ENCODE measurements around the gene SELENBP1. TPM values are rescaled to one million over a fixed set of nuclear protein-coding genes. Genes with fewer than 3 reads are reported as not detected.

The SELENBP1 gene
- total and polyA plus RNA-seq, 2 of the 13 experiments (the other 11 are each of a cell fraction or from before 2014, with no cell fraction given), result 27.8 to 29.0 TPM

DNA sequence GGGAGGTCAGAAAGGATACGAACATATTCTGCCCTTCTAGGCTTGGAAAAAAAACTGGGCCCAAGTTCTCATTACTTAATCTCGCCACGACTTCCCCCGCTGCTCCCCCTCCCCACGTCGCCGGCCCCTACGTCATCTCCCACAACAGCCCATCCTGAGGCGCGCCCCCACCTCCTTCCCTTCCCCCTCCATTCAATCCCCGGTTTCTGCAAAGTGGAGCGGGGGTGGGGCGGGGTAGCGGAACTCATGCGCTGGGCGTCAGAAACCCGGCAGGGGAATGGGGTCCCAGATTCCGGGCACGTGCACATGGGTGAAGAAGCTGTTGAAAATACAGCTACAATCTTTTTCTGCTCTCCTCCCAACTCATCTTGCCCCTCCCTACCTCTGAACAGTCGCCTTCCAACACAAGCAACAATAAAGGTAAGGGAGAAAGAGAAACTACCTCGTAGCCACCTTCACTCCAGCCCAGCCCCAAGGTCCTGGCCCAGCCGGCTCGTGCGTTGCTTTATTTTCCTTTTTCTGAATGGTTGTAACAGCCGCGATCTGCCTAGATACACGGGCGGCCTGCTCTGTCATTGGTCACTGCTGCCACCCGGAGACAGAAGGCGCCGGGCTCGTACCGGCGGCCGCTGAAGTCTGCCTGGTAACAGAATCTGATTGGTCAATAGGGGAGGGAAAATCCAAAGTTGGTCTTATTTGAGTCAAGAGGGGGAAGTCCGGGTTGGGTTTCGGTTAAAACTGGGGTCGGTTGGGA lies 25.6 kb downstream of the SELENBP1 start, which contains the start of gene RFX5 (continued):
- TF ChIP-seq, protein P1, sequence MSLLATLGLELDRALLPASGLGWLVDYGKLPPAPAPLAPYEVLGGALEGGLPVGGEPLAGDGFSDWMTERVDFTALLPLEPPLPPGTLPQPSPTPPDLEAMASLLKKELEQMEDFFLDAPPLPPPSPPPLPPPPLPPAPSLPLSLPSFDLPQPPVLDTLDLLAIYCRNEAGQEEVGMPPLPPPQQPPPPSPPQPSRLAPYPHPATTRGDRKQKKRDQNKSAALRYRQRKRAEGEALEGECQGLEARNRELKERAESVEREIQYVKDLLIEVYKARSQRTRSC (CRISPR knock-in tag; IDR thresholded peaks at IDR 0.05; ENCODE audit: low read depth), result no peak
- TF ChIP-seq, protein P2, sequence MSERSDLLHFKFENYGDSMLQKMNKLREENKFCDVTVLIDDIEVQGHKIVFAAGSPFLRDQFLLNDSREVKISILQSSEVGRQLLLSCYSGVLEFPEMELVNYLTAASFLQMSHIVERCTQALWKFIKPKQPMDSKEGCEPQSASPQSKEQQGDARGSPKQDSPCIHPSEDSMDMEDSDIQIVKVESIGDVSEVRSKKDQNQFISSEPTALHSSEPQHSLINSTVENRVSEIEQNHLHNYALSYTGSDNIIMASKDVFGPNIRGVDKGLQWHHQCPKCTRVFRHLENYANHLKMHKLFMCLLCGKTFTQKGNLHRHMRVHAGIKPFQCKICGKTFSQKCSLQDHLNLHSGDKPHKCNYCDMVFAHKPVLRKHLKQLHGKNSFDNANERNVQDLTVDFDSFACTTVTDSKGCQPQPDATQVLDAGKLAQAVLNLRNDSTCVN (CRISPR knock-in tag; IDR thresholded peaks at IDR 0.05; ENCODE audit: borderline replicate concordance), result no peak
- TF ChIP-seq, protein P3, sequence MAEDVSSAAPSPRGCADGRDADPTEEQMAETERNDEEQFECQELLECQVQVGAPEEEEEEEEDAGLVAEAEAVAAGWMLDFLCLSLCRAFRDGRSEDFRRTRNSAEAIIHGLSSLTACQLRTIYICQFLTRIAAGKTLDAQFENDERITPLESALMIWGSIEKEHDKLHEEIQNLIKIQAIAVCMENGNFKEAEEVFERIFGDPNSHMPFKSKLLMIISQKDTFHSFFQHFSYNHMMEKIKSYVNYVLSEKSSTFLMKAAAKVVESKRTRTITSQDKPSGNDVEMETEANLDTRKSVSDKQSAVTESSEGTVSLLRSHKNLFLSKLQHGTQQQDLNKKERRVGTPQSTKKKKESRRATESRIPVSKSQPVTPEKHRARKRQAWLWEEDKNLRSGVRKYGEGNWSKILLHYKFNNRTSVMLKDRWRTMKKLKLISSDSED (CRISPR knock-in tag; IDR thresholded peaks at IDR 0.05), result no peak
- TF ChIP-seq NFIB (CRISPR knock-in tag; IDR thresholded peaks at IDR 0.05; ENCODE audit: borderline replicate concordance) (no peak), SCMH1 (CRISPR knock-in tag; IDR thresholded peaks at IDR 0.05; ENCODE audit: borderline replicate concordance) (no peak), KLF12 (CRISPR knock-in tag; IDR thresholded peaks at IDR 0.05; ENCODE audit: borderline replicate concordance) (no peak), ZNF33A (CRISPR knock-in tag; IDR thresholded peaks at IDR 0.05; ENCODE audit: borderline replicate concordance) (no peak), HNRNPK (IDR thresholded peaks at IDR 0.05; ENCODE audit: low read depth, low read length, poor library complexity, severe bottlenecking) (no peak)
- TF ChIP-seq, protein P4, sequence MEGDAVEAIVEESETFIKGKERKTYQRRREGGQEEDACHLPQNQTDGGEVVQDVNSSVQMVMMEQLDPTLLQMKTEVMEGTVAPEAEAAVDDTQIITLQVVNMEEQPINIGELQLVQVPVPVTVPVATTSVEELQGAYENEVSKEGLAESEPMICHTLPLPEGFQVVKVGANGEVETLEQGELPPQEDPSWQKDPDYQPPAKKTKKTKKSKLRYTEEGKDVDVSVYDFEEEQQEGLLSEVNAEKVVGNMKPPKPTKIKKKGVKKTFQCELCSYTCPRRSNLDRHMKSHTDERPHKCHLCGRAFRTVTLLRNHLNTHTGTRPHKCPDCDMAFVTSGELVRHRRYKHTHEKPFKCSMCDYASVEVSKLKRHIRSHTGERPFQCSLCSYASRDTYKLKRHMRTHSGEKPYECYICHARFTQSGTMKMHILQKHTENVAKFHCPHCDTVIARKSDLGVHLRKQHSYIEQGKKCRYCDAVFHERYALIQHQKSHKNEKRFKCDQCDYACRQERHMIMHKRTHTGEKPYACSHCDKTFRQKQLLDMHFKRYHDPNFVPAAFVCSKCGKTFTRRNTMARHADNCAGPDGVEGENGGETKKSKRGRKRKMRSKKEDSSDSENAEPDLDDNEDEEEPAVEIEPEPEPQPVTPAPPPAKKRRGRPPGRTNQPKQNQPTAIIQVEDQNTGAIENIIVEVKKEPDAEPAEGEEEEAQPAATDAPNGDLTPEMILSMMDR (CRISPR knock-in tag; IDR thresholded peaks at IDR 0.05), result 0 out of 2 replicates have a peak, but pooled peaks have one; percentile 12
- TF ChIP-seq, protein P5, sequence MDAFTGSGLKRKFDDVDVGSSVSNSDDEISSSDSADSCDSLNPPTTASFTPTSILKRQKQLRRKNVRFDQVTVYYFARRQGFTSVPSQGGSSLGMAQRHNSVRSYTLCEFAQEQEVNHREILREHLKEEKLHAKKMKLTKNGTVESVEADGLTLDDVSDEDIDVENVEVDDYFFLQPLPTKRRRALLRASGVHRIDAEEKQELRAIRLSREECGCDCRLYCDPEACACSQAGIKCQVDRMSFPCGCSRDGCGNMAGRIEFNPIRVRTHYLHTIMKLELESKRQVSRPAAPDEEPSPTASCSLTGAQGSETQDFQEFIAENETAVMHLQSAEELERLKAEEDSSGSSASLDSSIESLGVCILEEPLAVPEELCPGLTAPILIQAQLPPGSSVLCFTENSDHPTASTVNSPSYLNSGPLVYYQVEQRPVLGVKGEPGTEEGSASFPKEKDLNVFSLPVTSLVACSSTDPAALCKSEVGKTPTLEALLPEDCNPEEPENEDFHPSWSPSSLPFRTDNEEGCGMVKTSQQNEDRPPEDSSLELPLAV (CRISPR knock-in tag; conservative IDR thresholded peaks at IDR 0.05; ENCODE audit: low read depth), result no peak
- TF ChIP-seq, protein P6, sequence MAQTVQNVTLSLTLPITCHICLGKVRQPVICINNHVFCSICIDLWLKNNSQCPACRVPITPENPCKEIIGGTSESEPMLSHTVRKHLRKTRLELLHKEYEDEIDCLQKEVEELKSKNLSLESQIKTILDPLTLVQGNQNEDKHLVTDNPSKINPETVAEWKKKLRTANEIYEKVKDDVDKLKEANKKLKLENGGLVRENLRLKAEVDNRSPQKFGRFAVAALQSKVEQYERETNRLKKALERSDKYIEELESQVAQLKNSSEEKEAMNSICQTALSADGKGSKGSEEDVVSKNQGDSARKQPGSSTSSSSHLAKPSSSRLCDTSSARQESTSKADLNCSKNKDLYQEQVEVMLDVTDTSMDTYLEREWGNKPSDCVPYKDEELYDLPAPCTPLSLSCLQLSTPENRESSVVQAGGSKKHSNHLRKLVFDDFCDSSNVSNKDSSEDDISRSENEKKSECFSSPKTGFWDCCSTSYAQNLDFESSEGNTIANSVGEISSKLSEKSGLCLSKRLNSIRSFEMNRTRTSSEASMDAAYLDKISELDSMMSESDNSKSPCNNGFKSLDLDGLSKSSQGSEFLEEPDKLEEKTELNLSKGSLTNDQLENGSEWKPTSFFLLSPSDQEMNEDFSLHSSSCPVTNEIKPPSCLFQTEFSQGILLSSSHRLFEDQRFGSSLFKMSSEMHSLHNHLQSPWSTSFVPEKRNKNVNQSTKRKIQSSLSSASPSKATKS (CRISPR knock-in tag; IDR thresholded peaks at IDR 0.05), result no peak
